AG04449 (cell line): ENCODE data around the gene TTN.

Source experiments
- CTCF ChIA-PET: fragments of 350-600 bp; formaldehyde crosslinking; extraction: SDS; loops from one replicate; lab custom pipeline; 2021; ENCODE audit warnings: antibody characterized with exemption; lab: Yijun Ruan, JAX
- POLR2A ChIA-PET: fragments of 400-600, 350-600 bp; formaldehyde crosslinking; extraction: SDS; loops from one replicate; lab custom pipeline; 2020; ENCODE audit warnings: antibody characterized with exemption, inconsistent platforms; lab: Yijun Ruan, JAX
- DNase-seq: peaks from one replicate; pipeline ENCODE4 v3.0.0-alpha.2; 2010; ENCODE audit warnings: low read depth, low spot score
- H3K4me3 ChIP-seq: 2 replicates; pipeline ENCODE4 v1.5.1; 2011; ENCODE audit warnings: low read depth, mild to moderate bottlenecking, control low read depth, low read length
- CTCF ChIP-seq: IDR thresholded peaks from one replicate; pipeline ENCODE4 v1.5.1; 2011; ENCODE audit warnings: mild to moderate bottlenecking, moderate library complexity, low read length, control low read depth, inconsistent platforms; ENCODE audit not compliant: insufficient read depth; ENCODE audit errors: missing control alignments

The TTN gene

GRCh38 chr2:178477443-178478129 lies 329.6 kb downstream of the TTN start:
- ChIA-PET CTCF (no interaction called here), POLR2A (no interaction called here)
- peak overlapping the region; percentile 76 for H3K4me3 ChIP-seq
- no peak for TF ChIP-seq CTCF
- no peak for DNase-seq

GRCh38 chr2:178476477-178476876 lies 330.7 kb downstream of the TTN start:
- H3K4me3 ChIP-seq: no peak overlapping the region
- DNase-seq: no peak
- TF ChIP-seq CTCF: no peak
- ChIA-PET CTCF (interaction anchor here (0.6 kb wide), 1 partner anchor 366 kb away, joined by 3 read pairs; no protein-coding TSS in a partner anchor), POLR2A (interaction anchor here (0.8 kb wide), 1 partner anchor 25 kb away, joined by 6 read pairs; the partner anchor contains the start of genes PJVK and PRKRA)
